ENCODE data around the gene GHR.

The GHR gene

GRCh38 chr5:42767491-42768105, 344.4 kb downstream of the GHR start:
- TF ChIP-seq MAX (IDR thresholded peaks at IDR 0.05), result no peak
- TF ChIP-seq RAD21 (IDR thresholded peaks at IDR 0.05; ENCODE audit: low read depth), result peak; percentile 59

- TF ChIP-seq TCF12 (IDR thresholded peaks at IDR 0.05; ENCODE audit: low read depth), result no peak
- no peak for TF ChIP-seq RAD21 (IDR thresholded peaks at IDR 0.05; ENCODE audit: low read depth)
- no peak for TF ChIP-seq NFIC (IDR thresholded peaks at IDR 0.05)
- TF ChIP-seq EGR1 (IDR thresholded peaks at IDR 0.05), result no peak
These were observed 344.9 kb downstream of the GHR start for GRCh38 chr5:42768106-42768504.

GRCh38 chr5:42770003-42770402, 346.8 kb downstream of the GHR start:
- TF ChIP-seq CREB1 (IDR thresholded peaks at IDR 0.05; ENCODE audit: low read depth) (no peak), TEAD4 (IDR thresholded peaks at IDR 0.05) (no peak), FOXM1 (IDR thresholded peaks at IDR 0.05; ENCODE audit: borderline replicate concordance, low read depth) (no peak), TAF1 (IDR thresholded peaks at IDR 0.05; ENCODE audit: low read depth) (no peak), CEBPB (IDR thresholded peaks at IDR 0.05) (no peak)
